Stomach (tissue), 9 donors: ENCODE results near the gene KYNU. TPM values are rescaled to one million over a fixed set of nuclear protein-coding genes. Genes with fewer than 3 reads are reported as not detected.

Experiments used
- DNase-seq, 2 donors: peaks; one replicate each; pipeline versions ENCODE4 v3.0.0 to v3.0.0-alpha.2; 2013 to 2019
- H3K27ac ChIP-seq, 5 donors: fragments of 200-600 bp in 4 of 5; sonication (generic) in 4 of 5; one replicate each; pipeline ENCODE4 v1.5.1; 2013 to 2019; ENCODE audit warnings: mild to moderate bottlenecking in 1 of 5, moderate library complexity in 1 of 5
- H3K27me3 ChIP-seq, 3 donors: fragments of 200-600 bp; sonication (generic); one replicate each; pipeline ENCODE4 v1.5.1; 2017 to 2019; ENCODE audit warnings: mixed run types in 1 of 3
- H3K36me3 ChIP-seq, 4 donors: fragments of 200-600 bp; sonication (generic); 1 replicate in 3 of 4; 2 replicates in 1 of 4; pipeline ENCODE4 v1.5.1; 2016 to 2019
- H3K4me1 ChIP-seq, 4 donors: fragments of 200-600 bp; sonication (generic); one replicate each; pipeline ENCODE4 v1.5.1; 2016 to 2019
- H3K4me3 ChIP-seq, 4 donors: fragments of 200-600 bp; sonication (generic) in 3 of 4; one replicate each; pipeline ENCODE4 v1.5.1; 2016 to 2019; ENCODE audit warnings: mild to moderate bottlenecking in 1 of 4
- H3K9me3 ChIP-seq, 4 donors: fragments of 200-600 bp; sonication (generic); one replicate each; pipeline ENCODE4 v1.5.1; 2016 to 2019
- CTCF ChIP-seq, 7 experiments: fragments of 450-650 bp in 4 of 7; fragments of 200-600 bp in 3 of 7; sonication (generic) in 3 of 7; IDR thresholded peaks; one replicate each; pipeline ENCODE4 v1.5.1; 2016 to 2019; ENCODE audit warnings: antibody characterized with exemption in 7 of 7, control low read depth in 2 of 7, mild to moderate bottlenecking in 1 of 7
- EP300 ChIP-seq: sonication (generic); formaldehyde crosslinking; IDR thresholded peaks from one replicate; pipeline ENCODE4 v1.6.1; 2017; ENCODE audit warnings: antibody characterized with exemption
- POLR2A ChIP-seq, 4 donors: fragments of 450-650 bp; IDR thresholded peaks; one replicate each; pipeline ENCODE4 v1.6.1; 2016; ENCODE audit warnings: antibody characterized with exemption in 4 of 4, control low read depth in 2 of 4, mild to moderate bottlenecking in 1 of 4, moderate library complexity in 1 of 4
- POLR2AphosphoS5 ChIP-seq, 3 donors: sonication (generic); formaldehyde crosslinking; IDR thresholded peaks; one replicate each; pipeline ENCODE4 v1.6.1; 2016; ENCODE audit warnings: antibody characterized with exemption in 3 of 3
- WGBS, 5 donors: extraction: QIAGEN DNeasy Blood & Tissue Kit in 3 of 5; methylation state at CpG; one replicate each; pipeline versions ENCODE4 v1.1.5 to v1.1.7; 2013 to 2018; 5-methylcytosine and 5-hydroxymethylcytosine counted together
- intact Hi-C: fragments of 100-400 bp; cut with DNase I; formaldehyde crosslinking; loops from one replicate; pipeline ENCODE4 v1.15.1; 2023; ENCODE audit warnings: low total_unique reads
- polyA plus RNA-seq, 3 donors: library from polyadenylated mRNA; stranded (reverse); fragments of 200-250 nt; gene quantifications; one replicate each; pipeline ENCODE4 v1.2.3, GENCODE V29; 2013
- total RNA-seq, 5 donors: library from RNA; depleted of rRNA; stranded (reverse); fragments of >200 nt; gene quantifications; one replicate each; pipeline versions ENCODE4 v1.1.0 to v1.2.3, GENCODE V29; 2014 to 2016
- donor health status: healthy with polysubstance abuse.
- donor health status: Bipolar disorder and iron deficiency.
- donor health status: healthy.

Gene KYNU
- total and polyA plus RNA-seq, 8 donors = 2.1 to 39.4 (median 3.9) TPM; not detected in 1

GRCh38 chr2:142997231-142997630 lies 119.8 kb downstream of the KYNU start:
- TF ChIP-seq CTCF (IDR thresholded peaks at IDR 0.05) (no peak), POLR2AphosphoS5 (IDR thresholded peaks at IDR 0.05) (no peak), EP300 (no peak)
- 73 to 91% (median 82%) methylated on average over 1 of the region's 1 CpG for WGBS, 5 donors
- Histone ChIP-seq H3K27ac (no peak overlapping the region), H3K36me3 (no peaks in the 10 kb centered on the region), H3K4me3 (no peak overlapping the region), H3K4me1 (no peaks in the 10 kb centered on the region), H3K9me3 (peaks cover 0 to 5% (median 0%) of the 10 kb centered on the region in 4 donors), H3K27me3 (no peaks in the 10 kb centered on the region)
- intact Hi-C loops = no loop called here
- no peak for DNase-seq

- no peak for DNase-seq
- no peak overlapping the region for H3K27ac ChIP-seq
- H3K27me3 ChIP-seq = no peaks in the 10 kb centered on the region
- H3K36me3 ChIP-seq = no peaks in the 10 kb centered on the region
- WGBS, 5 donors = 86 to 100% (median 94%) methylated on average over 2 of the region's 2 CpGs
- intact Hi-C loops = no loop called here
- TF ChIP-seq POLR2A (IDR thresholded peaks at IDR 0.05) = no peak
- no peak for TF ChIP-seq POLR2AphosphoS5 (IDR thresholded peaks at IDR 0.05)
- no peak for TF ChIP-seq CTCF (IDR thresholded peaks at IDR 0.05)
- no peak for TF ChIP-seq EP300
- H3K9me3 ChIP-seq = peaks cover 0 to 5% (median 0%) of the 10 kb centered on the region in 4 donors
- H3K4me3 ChIP-seq = no peak overlapping the region
- H3K4me1 ChIP-seq = no peaks in the 10 kb centered on the region
These were observed 123.1 kb downstream of the KYNU start for GRCh38 chr2:143000599-143000998.

DNA sequence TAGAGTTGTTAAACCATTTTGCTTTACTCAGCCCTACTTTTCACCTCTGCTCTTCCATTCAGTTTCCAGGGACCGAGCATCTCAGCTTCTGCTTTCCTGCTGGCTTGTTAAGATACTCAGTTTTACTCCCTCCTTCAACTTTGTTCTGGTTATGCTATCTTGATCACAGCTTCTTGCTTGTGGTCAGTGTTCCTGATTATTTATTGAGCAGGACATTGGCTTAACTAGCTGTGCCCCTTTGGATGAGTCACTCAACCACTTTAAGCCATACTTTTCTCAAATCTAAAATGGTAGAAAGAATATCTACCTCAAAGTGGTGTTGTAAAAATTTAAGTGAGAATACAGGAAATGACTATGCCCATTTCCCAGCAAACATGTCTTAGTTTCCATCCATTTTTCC lies 124.0 kb downstream of the KYNU start:
- Histone ChIP-seq H3K36me3 (no peaks in the 10 kb centered on the region), H3K9me3 (peaks cover 0 to 5% (median 0%) of the 10 kb centered on the region in 4 donors), H3K27ac (no peak overlapping the region), H3K4me3 (no peak overlapping the region), H3K4me1 (no peaks in the 10 kb centered on the region), H3K27me3 (no peaks in the 10 kb centered on the region)
- intact Hi-C loops = no loop called here
- no peak for TF ChIP-seq POLR2AphosphoS5 (IDR thresholded peaks at IDR 0.05)
- TF ChIP-seq EP300 = no peak
- TF ChIP-seq CTCF (IDR thresholded peaks at IDR 0.05) = no peak
- TF ChIP-seq POLR2A (IDR thresholded peaks at IDR 0.05) = no peak
- WGBS, 5 donors = 71 to 92% (median 88%) methylated on average over 1 of the region's 1 CpG
- DNase-seq = no peak

DNA sequence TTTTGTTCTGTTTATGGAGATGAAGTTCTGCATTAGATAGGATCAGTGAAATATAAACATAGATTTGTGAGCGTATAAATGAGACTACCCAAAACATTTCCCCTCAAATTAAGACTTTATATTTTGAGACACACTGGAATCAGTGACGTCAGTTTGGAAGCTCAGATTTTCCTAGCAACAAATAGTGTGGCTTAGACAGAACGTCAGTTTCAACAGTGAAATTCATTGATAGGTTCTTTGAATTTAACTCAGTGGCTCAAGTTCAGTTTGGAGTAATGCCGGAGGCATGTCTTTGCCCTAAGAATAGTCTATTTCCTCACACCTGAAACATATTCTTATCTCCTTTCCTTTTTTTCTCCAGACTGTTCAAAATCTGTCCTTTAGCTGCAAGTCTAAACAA lies 138.2 kb downstream of the KYNU start:
- peak in 1 of 2 donors; percentile 16 for DNase-seq
- WGBS, 5 donors = 45 to 57% (median 53%) methylated on average over 4 of the region's 4 CpGs
- H3K4me1 ChIP-seq = no peaks in the 10 kb centered on the region
- H3K27me3 ChIP-seq = no peaks in the 10 kb centered on the region
- intact Hi-C loops = no loop called here
- H3K27ac ChIP-seq = no peak overlapping the region
- TF ChIP-seq EP300 (no peak), POLR2AphosphoS5 (IDR thresholded peaks at IDR 0.05) (no peak), CTCF (IDR thresholded peaks at IDR 0.05) (no peak), POLR2A (IDR thresholded peaks at IDR 0.05) (no peak)
- no peaks in the 10 kb centered on the region for H3K36me3 ChIP-seq
- H3K9me3 ChIP-seq = peaks cover 0 to 9% (median 0%) of the 10 kb centered on the region in 4 donors
- no peak overlapping the region for H3K4me3 ChIP-seq
